Suppressor macrophage treated with lipopolysaccharide for 4 hours (primary cell): ENCODE results near the gene FAM43A.

Experiments
- DNase-seq: peaks from one replicate; pipeline ENCODE4 v3.0.0-alpha.2; 2020

FAM43A gene

DNA sequence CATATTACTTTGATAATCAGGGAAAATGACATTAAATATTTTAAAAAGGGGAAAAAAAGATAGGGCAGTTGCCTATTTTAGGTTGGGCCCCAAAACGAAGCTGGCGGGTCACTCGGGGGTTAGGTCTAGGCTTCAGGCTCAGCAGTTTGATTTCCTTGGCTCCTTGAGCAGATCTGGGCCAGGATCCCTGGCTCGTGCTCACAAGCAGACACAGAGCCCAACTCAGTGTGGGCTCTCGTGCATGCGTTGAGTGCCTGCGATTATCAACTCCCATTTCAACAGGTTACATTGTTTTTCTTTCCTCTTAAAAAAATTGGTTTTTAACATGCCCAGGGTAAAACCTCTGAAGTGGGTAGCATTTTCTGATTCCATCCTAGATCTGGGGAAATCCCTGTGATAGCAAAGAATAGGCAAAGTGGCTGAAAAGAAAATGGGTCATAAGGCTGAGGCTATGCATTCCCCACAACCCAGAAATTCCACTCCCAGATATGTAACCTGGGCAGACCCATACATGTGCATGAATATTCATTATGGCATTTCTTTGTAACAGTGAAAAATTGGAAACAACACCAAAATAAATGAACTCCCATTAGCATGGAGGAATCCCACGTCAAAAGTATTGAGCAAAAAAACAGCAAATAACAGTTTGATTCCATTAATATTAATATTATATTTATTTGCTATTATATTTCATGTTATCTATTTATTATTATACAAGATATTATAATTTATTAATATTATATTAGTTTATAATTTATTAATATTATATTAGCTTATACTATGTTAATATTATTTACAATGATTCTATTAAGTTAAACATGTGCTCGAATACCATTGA, 27.8 kb downstream of the FAM43A start:
- no peak for DNase-seq

DNA sequence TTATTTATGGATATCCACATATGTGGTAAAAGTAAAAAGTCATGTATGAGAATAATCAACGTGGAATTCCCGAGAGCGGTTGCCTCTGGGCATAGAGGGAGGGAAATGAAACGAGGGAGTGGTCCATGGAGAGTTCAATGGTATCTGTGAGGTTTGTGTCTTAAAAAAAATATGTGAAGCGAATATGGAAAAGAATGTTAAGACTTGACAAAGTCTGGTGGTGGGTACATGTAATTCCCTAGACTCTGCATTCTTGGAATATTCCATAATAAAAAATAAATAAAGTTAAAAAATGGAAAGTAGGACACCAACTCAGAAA, 28.4 kb downstream of the FAM43A start:
- no peak for DNase-seq

DNA sequence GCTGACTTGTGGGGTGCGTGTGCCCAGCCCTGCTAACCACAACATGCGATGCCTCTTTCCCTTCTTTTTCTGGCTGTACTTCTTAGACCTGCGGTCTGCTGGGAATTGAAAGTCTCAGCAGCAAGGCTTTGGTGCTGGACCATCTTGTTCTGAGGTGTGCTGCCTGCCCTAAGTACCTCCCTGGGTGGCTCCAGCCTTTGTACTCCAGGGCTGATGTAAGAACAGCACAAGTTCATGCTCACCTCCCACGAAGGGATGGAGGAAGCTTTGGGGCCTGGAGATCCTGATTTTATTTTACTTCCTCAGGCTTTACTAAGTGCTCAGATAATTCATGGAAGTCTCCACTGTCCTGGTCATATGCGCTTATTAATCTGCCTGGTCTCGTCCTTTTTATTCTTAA, 28.9 kb downstream of the FAM43A start:
- no peak for DNase-seq

DNA sequence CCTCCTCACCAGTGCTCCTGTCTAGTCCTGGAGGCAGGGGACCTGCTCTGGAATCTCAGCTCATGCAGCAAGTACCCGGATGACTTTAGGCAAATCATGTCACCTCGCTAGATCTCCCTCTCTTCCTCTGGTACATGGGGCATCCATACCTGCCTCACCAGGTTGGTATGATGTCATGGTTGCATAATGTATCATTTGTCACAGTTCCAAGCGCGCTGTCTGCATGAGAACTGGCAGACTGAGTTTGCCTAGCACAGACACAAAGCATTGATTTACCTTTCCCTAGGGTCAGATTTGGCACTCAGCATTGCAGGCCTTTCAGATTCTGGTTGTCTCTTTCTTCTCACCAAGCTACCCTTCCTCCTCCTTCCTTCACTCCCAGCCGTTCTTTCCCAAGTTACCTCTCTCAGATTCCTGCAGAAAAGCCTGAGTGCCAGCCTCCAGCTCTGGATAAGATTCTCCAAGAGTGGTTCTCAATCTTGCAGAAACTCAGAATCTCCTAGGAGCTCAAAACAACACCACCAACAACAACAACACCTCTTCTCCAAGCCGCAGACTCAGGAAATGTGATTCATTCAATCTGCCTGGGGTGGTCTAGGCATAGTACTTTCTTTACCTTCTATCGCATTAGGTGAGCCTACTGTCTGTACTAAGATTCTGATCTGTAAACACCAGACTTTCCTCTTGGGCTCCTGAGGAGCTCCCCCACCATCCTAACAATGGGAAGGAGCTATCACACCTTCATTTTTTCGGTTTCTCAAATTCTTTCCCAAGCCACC, 29.5 kb downstream of the FAM43A start:
- no peak for DNase-seq

DNA sequence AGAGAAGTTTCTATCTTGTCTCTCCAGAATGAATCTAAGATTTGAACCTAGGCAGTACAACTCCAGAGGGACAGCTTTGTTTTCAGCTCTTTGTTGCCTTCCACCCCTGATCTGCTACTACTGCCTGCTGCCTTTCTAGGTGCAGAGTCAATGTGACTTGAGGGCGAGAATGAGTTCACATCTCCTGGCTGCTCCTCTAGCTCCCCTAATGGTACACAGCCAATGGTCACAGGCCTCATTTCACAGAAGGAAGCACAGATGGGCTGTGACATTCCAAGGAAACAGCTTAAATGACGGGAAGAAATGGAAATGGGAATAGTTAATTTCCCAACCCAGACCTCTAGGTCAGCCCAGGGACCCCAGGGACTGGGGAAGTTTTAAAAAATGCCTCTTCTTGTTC, 32.4 kb downstream of the FAM43A start:
- no peak for DNase-seq

DNA sequence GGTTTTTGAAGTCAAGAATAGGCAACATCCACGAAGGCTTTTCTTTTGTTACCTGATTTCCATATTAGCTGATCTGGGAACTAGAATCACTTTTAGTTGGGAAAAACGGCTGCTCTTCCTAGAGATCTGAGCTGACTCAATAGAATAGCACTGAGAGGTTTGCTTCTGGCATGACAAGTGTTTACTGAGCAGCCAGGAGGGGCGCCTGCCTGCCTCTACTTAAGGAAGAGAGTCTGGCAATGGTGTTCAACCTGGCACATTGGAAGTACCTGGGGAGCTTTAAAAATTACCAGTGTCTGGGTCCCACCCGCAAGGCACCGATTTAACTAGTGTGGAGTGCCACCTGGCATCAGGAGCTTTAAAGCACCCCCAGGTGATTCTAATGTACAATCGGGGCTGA, 34.4 kb downstream of the FAM43A start:
- DNase-seq = no peak

DNA sequence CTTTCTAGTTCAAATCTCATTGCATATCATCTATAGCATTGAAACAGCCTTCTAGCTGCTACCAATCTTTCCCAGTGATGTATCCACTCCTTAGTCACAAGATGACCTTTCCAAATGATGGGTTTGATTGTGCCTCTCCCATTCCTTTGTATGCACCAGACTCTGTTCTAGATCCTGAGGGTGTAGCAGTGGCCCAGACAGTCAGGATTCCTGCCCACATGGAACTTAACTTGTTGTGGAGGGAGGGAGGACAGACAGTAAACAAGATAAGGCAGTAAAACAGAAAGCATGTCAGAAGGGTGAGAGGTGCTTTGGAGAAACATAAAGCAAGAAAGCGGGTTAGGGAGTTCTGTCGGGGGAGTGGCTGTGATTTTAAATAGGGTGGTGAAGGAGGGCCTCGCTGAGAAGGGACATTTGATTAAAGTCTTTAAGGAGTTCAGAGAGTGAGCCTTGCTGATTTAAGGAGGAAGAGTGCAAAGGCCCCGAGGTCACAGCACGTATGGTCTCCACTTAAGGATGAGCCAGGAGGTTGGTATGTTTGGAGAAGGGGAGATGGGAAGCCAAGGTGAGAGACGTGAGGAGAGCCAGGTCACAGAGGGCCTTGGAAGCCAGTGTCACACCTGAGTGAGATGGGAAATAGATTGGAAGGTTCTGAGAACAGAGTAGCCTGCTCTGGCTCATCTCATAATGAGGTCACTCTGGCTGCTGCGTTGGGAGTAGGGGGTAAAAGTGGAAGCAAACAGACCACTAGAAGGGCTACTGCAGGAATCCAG, 38.3 kb downstream of the FAM43A start:
- DNase-seq = no peak

DNA sequence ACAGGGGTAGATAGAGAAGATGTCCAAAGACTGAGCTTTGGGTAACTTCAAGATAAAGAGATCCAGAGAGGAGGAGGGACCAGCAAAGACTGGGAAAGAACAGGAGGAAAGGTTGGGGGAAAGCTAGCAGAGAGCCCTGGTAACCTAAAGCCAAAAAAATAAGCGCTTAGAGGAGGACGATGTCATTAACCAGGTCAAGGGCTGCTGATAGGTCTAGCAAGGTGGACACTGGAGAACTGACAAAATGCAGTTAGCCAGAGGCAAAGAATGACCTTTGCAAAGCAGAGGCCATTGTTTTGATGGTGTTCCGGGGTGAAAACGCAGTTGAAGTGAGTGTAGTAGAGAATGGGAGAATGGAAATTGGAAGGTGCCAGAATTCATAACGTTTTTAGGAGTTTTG, 39.7 kb downstream of the FAM43A start:
- DNase-seq = no peak

DNA sequence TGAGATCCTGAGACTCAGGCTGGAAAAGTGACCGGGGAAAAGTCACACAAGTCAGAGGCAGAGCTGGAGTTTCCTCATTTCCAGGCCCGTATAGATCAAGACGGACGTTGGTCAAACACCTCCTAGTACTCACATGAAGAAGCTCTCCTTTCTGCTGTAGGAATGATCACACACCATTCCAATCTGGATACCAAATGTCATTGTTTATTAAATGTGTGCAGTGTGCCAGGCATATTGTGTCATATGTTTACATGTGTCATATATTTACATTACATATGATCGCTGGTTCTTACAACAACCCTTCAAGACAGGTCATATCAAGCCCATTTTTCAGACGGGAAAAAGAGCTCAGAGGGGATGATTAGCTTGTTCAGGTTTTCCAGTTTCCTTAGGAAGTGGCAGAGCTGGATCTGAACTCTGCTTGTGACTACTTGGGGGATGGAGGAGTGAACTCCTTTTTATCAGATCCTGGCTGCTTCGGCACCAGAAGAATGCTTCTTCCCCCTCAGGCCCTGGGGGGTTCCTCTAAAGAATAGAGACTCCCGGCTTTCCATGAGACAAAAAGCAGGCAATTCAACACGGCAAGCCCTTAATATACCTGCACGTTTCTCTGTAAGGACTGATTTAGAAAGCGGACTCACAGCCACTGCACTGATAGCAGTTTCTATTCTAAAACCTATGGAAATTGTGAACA, 41.9 kb downstream of the FAM43A start:
- no peak for DNase-seq

DNA sequence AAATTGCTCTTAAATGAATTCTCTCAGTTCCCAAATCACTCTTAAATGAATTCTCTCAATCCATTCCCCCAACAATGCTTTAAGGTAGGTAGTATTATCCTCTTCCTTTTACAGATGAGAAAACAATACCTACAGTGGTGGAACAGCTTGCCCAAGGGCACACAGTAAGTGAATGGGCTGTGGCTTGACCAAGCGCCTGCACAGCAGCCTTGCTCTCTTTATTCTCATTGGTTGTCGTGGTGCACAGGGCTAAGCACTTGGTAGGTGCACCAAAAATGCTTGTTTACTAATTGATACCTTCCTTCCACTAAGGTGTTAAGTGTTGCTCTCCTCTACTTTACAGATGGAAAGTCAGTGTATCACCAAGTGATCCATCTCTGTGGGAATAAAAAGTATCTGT, 43.3 kb downstream of the FAM43A start:
- DNase-seq = no peak

DNA sequence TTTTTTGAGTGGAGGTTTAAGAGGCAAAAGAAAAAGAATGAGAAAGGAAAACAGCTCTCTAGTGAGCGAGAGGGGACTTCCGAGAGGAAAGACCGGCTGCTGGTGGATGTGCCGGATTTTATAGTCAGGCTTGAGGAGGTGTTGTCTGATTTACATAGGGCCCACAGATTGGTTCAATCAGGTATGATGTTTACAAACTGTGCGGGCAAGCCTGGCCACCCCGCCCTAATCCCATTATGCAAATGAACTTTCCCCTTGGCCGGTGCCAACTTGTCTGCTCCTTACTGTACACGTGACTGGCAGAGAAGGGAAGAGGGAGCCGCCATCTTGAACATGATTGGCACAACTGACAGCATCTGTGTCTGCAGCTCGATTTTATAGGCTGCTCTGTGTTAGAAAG, 44.7 kb downstream of the FAM43A start:
- DNase-seq = no peak

DNA sequence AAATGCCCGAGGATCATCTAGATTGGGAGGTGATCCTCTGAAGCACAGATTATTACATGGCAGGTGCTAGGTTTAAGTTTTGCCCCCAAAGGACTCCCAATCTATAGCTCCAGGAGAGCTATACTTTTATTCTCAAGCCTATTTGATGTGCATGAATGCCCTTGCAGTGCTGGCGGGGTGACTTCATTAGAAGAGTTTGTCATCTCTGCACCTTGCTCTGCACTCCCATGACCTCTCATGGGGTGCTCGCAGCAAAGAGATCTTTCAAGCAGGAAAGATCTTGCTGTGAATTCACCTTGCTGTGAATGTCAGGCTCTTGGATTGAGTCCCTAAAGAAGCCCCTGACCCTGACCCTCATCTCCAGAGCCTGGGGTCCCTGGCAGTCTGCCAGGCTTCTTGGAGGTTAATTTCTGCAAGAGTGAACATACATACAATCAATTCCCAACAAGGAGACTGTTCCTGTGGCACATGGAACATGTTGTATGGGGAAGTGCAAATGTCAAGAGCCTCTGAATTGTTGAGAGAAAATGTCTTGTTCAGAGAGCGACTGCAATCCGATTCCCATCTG, 45.9 kb downstream of the FAM43A start:
- DNase-seq = no peak

DNA sequence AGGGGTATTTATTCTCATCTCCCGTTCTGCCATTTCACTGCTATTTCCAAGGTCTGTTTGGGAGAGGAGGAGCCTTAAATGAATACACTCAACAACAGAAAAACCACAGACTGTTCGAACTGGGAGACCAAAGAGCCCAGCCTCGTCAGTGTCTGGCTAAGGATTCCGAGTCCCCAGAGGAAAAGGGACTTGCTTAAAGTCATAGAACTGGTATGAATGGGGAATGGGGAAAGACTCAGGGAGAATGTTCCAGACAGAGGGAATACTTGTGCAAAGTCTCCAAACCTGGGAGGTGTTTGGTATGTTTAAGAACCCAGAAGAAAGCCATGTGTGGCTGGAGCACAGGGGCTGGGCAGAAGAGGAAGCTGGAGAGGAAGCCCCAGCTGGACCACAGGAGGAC, 46.9 kb downstream of the FAM43A start:
- no peak for DNase-seq

DNA sequence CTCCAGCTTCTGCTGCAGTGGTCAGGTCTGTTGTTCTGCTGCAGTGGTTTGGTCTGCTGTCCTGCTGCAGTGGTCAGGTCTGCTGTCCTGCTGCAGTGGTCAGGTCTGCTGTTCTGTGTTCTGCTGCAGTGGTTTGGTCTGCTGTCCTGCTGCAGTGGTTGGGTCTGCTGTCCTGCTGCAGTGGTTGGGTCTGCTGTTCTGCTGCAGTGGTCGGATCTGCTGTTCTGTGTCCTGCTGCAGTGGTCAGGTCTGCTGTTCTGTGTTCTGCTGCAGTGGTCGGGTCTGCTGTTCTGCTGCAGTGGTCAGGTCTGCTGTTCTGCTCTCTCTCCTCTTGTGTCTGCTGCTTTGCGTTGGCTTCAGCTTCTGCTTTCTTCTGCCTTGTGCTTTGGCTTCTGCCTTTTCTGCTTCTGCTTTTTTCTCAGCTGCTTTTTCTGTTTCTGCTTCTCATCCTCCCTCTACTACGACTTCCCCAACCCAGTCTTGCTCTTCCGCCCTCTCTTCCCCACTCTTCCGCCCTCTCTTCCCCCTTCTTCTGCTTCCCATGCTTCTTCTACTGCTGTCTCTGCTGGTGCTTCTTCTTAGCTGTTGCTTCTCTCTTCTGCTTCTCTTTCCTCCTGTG, 50.7 kb downstream of the FAM43A start:
- DNase-seq = peak; percentile 49

DNA sequence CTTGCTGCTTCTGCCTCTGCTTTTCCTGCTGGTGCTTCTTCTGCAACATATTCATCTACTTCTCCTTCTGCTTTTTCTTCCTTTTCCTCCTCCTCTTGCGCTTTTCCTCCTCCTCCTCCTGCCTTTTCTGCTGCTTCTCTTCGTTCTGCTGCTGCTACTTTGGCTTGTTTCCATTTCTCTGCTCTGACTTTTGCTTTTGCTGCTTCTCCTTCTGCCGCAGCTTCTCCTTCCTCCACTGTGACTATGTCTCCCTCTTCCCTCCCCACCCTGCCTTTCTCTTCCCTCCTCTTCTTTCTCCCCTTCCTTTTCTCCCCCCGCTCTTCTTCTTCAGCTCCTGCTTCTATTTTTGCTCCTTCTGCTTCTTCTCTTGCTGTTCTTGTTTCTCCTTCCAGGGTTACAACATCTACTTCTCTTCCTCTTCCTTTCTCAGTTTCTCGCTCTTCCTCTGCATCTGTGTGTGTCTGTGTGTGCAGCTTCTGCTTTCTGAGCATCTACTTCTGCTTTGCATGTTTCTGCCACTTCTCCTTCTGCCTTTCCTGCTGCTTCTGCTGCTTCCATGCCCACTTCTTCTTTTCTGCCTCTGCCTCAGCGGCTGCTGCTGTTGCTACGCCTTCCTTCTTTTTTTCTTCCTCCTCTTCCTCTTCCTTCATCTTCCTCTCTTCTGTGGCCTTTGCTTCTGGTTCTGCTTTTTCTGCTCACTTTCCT, 51.4 kb downstream of the FAM43A start:
- DNase-seq = peak; percentile 86
